RWPE2 (cell line): Measurements from ENCODE around the gene GPBP1L1.
A peak's percentile ranks its signal among the peaks of the same experiment; 100 is the strongest.

Experiments used
- ATAC-seq: fragments of 200-7000 bp; cut with Tn5 transposase; 3 replicates; pipeline ENCODE4 v1.9.1; 2021; ENCODE audit warnings: low read depth
- DNase-seq: peaks from one replicate; pipeline ENCODE4 v3.0.0-alpha.2; 2020; ENCODE audit warnings: low spot score
- H3K27ac ChIP-seq: fragments of 450-650 bp; 2 replicates; pipeline ENCODE4 v1.5.1; 2017; ENCODE audit warnings: mild to moderate bottlenecking; ENCODE audit not compliant: poor library complexity, severe bottlenecking
- H3K27me3 ChIP-seq: fragments of 250-450 bp; sonication (Bioruptor Pico); 2 replicates; pipeline ENCODE4 v1.5.1; 2021; ENCODE audit warnings: mild to moderate bottlenecking, moderate library complexity; ENCODE audit not compliant: insufficient read depth, poor library complexity, severe bottlenecking
- H3K36me3 ChIP-seq: fragments of 250-450 bp; sonication (Bioruptor Pico); 2 replicates; pipeline ENCODE4 v1.5.1; 2020; ENCODE audit warnings: low read depth, mild to moderate bottlenecking, moderate library complexity
- H3K4me1 ChIP-seq: fragments of 250-450 bp; sonication (Bioruptor Pico); 2 replicates; pipeline ENCODE4 v1.5.1; 2021; ENCODE audit warnings: mild to moderate bottlenecking, moderate library complexity; ENCODE audit not compliant: insufficient read depth, poor library complexity, severe bottlenecking
- H3K4me3 ChIP-seq: fragments of 250-450 bp; sonication (Bioruptor Pico); 2 replicates; pipeline ENCODE4 v1.5.1; 2021; ENCODE audit warnings: mild to moderate bottlenecking, moderate library complexity; ENCODE audit not compliant: severe bottlenecking
- H3K9me3 ChIP-seq: fragments of 250-450 bp; sonication (Bioruptor Pico); 2 replicates; pipeline ENCODE4 v1.5.1; 2021; ENCODE audit warnings: mild to moderate bottlenecking, moderate library complexity; ENCODE audit not compliant: severe bottlenecking
- TF ChIP-seq, protein P1 (sequence below): fragments of 450-650 bp; IDR thresholded peaks from one replicate; pipeline ENCODE4 v1.5.1; 2017; ENCODE audit warnings: mild to moderate bottlenecking, moderate library complexity; ENCODE audit not compliant: poor library complexity, severe bottlenecking

GPBP1L1 gene

DNA sequence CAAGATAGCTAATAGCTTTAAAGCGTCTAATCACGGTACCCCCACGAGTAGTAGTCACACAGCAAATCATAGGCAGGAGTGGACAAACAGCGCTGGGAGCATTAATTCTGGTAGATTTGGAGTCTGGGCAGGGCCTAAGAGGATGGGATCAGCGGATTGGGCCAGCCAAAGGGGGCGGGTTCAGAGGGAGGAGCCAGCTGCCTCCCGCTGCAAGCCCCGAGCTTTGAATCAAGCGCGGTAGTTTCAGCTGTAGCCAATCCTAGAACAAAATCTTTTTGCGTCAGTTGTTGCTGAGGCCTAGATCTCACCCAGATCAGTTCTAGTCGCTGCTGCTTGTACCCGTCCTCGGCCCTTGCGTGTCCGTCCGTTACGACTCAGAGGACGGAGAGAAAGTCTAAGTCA is 103.1 kb downstream of the GPBP1L1 start:
- H3K36me3 ChIP-seq, result peaks cover 5% of the 10 kb centered on the region; the same call in 1 of the 2 replicates
- peak; percentile 93 for DNase-seq
- no peaks in the 10 kb centered on the region for H3K4me1 ChIP-seq
- H3K27ac ChIP-seq, result peak overlapping the region; percentile 73
- no peaks in the 10 kb centered on the region for H3K9me3 ChIP-seq
- no peaks in the 10 kb centered on the region for H3K27me3 ChIP-seq
- TF ChIP-seq, protein P1, sequence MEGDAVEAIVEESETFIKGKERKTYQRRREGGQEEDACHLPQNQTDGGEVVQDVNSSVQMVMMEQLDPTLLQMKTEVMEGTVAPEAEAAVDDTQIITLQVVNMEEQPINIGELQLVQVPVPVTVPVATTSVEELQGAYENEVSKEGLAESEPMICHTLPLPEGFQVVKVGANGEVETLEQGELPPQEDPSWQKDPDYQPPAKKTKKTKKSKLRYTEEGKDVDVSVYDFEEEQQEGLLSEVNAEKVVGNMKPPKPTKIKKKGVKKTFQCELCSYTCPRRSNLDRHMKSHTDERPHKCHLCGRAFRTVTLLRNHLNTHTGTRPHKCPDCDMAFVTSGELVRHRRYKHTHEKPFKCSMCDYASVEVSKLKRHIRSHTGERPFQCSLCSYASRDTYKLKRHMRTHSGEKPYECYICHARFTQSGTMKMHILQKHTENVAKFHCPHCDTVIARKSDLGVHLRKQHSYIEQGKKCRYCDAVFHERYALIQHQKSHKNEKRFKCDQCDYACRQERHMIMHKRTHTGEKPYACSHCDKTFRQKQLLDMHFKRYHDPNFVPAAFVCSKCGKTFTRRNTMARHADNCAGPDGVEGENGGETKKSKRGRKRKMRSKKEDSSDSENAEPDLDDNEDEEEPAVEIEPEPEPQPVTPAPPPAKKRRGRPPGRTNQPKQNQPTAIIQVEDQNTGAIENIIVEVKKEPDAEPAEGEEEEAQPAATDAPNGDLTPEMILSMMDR, result no peak
- peak; percentile 90 for ATAC-seq
- peak overlapping the region; percentile 75 for H3K4me3 ChIP-seq
